ENCODE results near the gene NRARP. TPM values are rescaled to one million over a fixed set of nuclear protein-coding genes. Genes with fewer than 3 reads are reported as not detected.

NRARP gene
- total RNA-seq, 1 donor, result 0.09 TPM

GRCh38 chr9:137276473-137277328 is 25.4 kb downstream of the NRARP start:
- peak overlapping the region; percentile 74 for H3K4me3 ChIP-seq (ENCODE audit: low read depth, low read length)
- TF ChIP-seq CTCF (IDR thresholded peaks at IDR 0.05; ENCODE audit: insufficient read depth, low read length), result no peak
- peak; percentile 74 for DNase-seq (ENCODE audit: low read depth)

- no peak for TF ChIP-seq CTCF (IDR thresholded peaks at IDR 0.05; ENCODE audit: insufficient read depth, low read length)
- no peak overlapping the region for H3K4me3 ChIP-seq (ENCODE audit: low read depth, low read length)
- no peak for DNase-seq (ENCODE audit: low read depth)
Measured at GRCh38 chr9:137275588-137276472, 26.2 kb downstream of the NRARP start.

- TF ChIP-seq CTCF (IDR thresholded peaks at IDR 0.05; ENCODE audit: insufficient read depth, low read length), result no peak
- H3K4me3 ChIP-seq (ENCODE audit: low read depth, low read length), result no peak overlapping the region
- DNase-seq (ENCODE audit: low read depth), result no peak
Measured at GRCh38 chr9:137275203-137275587, 26.9 kb downstream of the NRARP start.

GRCh38 chr9:137273611-137274320 is 28.3 kb downstream of the NRARP start:
- no peak for DNase-seq (ENCODE audit: low read depth)
- TF ChIP-seq CTCF (IDR thresholded peaks at IDR 0.05; ENCODE audit: insufficient read depth, low read length), result no peak
- H3K4me3 ChIP-seq (ENCODE audit: low read depth, low read length), result no peak overlapping the region

GRCh38 chr9:137273095-137273490 is 29.0 kb downstream of the NRARP start:
- no peak for DNase-seq (ENCODE audit: low read depth)
- H3K4me3 ChIP-seq (ENCODE audit: low read depth, low read length), result no peak overlapping the region
- TF ChIP-seq CTCF (IDR thresholded peaks at IDR 0.05; ENCODE audit: insufficient read depth, low read length), result no peak

GRCh38 chr9:137272241-137273094 is 29.6 kb downstream of the NRARP start:
- no peak for DNase-seq (ENCODE audit: low read depth)
- no peak overlapping the region for H3K4me3 ChIP-seq (ENCODE audit: low read depth, low read length)
- no peak for TF ChIP-seq CTCF (IDR thresholded peaks at IDR 0.05; ENCODE audit: insufficient read depth, low read length)

Data from fibroblast of the aortic adventitia (primary cell).